CD14-positive monocyte (primary cell): ENCODE results near the gene KBTBD6. TPM values are rescaled to one million over a fixed set of nuclear protein-coding genes. Genes with fewer than 3 reads are reported as not detected.

Source experiments
- DNase-seq, 3 donors: peaks; one replicate each; pipeline ENCODE4 v3.0.0-alpha.2; 2011 to 2022
- H2AFZ ChIP-seq: 2 replicates; pipeline ENCODE4 v1.6.0; 2012; ENCODE audit warnings: mild to moderate bottlenecking, low read depth, low read length, inconsistent platforms; ENCODE audit not compliant: insufficient read depth, poor library complexity, severe bottlenecking
- H3K27ac ChIP-seq, 2 donors: 1 replicate in 1 of 2; 2 replicates in 1 of 2; pipeline ENCODE4 v1.5.1; 2012 to 2013; ENCODE audit warnings: low read length in 2 of 2, control low read depth in 1 of 2, inconsistent platforms in 1 of 2, low read depth in 1 of 2, mild to moderate bottlenecking in 1 of 2
- H3K27me3 ChIP-seq, 2 donors: one replicate each; pipeline versions ENCODE4 v1.6.0 to v1.6.1; 2011 to 2013; ENCODE audit warnings: low read length in 2 of 2; ENCODE audit not compliant: control insufficient read depth in 2 of 2, insufficient read depth in 2 of 2
- H3K36me3 ChIP-seq, 2 donors: replicated peaks in 1 of 2; 1 replicate in 1 of 2; 2 replicates in 1 of 2; pipeline versions ENCODE4 v1.5.1 to v1.6.1; 2012 to 2013; ENCODE audit warnings: low read length in 2 of 2, control low read depth in 1 of 2, inconsistent platforms in 1 of 2, mild to moderate bottlenecking in 1 of 2; ENCODE audit not compliant: insufficient read depth in 2 of 2, control insufficient read depth in 1 of 2
- H3K4me1 ChIP-seq, 2 donors: 1 replicate in 1 of 2; 2 replicates in 1 of 2; pipeline versions ENCODE4 v1.5.1 to v1.6.1; 2012 to 2013; ENCODE audit warnings: low read length in 2 of 2, control low read depth in 1 of 2, inconsistent platforms in 1 of 2, mild to moderate bottlenecking in 1 of 2, moderate library complexity in 1 of 2; ENCODE audit not compliant: insufficient read depth in 2 of 2, control insufficient read depth in 1 of 2
- H3K4me2 ChIP-seq: replicated peaks from 2 replicates; pipeline ENCODE3; 2012; ENCODE audit warnings: low read length, moderate library complexity, mild to moderate bottlenecking; ENCODE audit not compliant: poor library complexity, severe bottlenecking; ENCODE audit errors: extremely low read depth
- H3K4me3 ChIP-seq, 3 experiments: fragments of 200-600 bp in 1 of 3; sonication (generic) in 1 of 3; replicated peaks in 1 of 3; 1 replicate in 2 of 3; 2 replicates in 1 of 3; pipeline ENCODE4 v1.5.1; 2011 to 2013; ENCODE audit warnings: low read length in 3 of 3, mild to moderate bottlenecking in 3 of 3, control low read depth in 2 of 3, low read depth in 2 of 3, inconsistent platforms in 1 of 3, moderate library complexity in 1 of 3
- H3K79me2 ChIP-seq: 2 replicates; pipeline ENCODE4 v1.6.0; 2012; ENCODE audit warnings: mild to moderate bottlenecking, control low read depth, inconsistent platforms, low read length, moderate library complexity; ENCODE audit not compliant: insufficient read depth
- H3K9ac ChIP-seq: 2 replicates; pipeline ENCODE4 v1.6.0; 2017; ENCODE audit warnings: low read length, mild to moderate bottlenecking; ENCODE audit not compliant: insufficient read depth, poor library complexity, severe bottlenecking
- H3K9me3 ChIP-seq, 2 donors: replicated peaks in 1 of 2; 1 replicate in 1 of 2; 2 replicates in 1 of 2; pipeline versions ENCODE4 v1.5.1 to v1.6.1; 2012 to 2013; ENCODE audit warnings: low read length in 2 of 2, control low read depth in 1 of 2; ENCODE audit not compliant: control insufficient read depth in 1 of 2, insufficient read depth in 1 of 2
- H4K20me1 ChIP-seq: 2 replicates; pipeline ENCODE4 v1.6.0; 2012; ENCODE audit warnings: mild to moderate bottlenecking, low read length, control low read depth, moderate library complexity; ENCODE audit not compliant: insufficient read depth
- H3K27ac Mint-ChIP-seq, 7 donors: one replicate each; pipeline ENCODE4 v1.8.0; 2020; ENCODE audit warnings: mild to moderate bottlenecking in 7 of 7, mixed read lengths in 7 of 7, moderate library complexity in 6 of 7, inconsistent platforms in 2 of 7
- H3K27me3 Mint-ChIP-seq, 3 donors: one replicate each; pipeline ENCODE4 v1.8.0; 2021 to 2022; ENCODE audit warnings: low read depth in 3 of 3, mild to moderate bottlenecking in 3 of 3, mixed read lengths in 3 of 3, moderate library complexity in 3 of 3, inconsistent platforms in 1 of 3
- H3K36me3 Mint-ChIP-seq, 2 donors: one replicate each; pipeline ENCODE4 v1.8.0; 2020; ENCODE audit warnings: mixed read lengths in 2 of 2, inconsistent platforms in 1 of 2, mild to moderate bottlenecking in 1 of 2
- H3K4me1 Mint-ChIP-seq: one replicate; pipeline ENCODE4 v1.8.0; 2020; ENCODE audit warnings: mild to moderate bottlenecking, mixed read lengths
- H3K4me3 Mint-ChIP-seq, 2 donors: one replicate each; pipeline ENCODE4 v1.8.0; 2020; ENCODE audit warnings: mild to moderate bottlenecking in 2 of 2, mixed read lengths in 2 of 2, moderate library complexity in 1 of 2
- H3K9me3 Mint-ChIP-seq, 7 donors: one replicate each; pipeline ENCODE4 v1.8.0; 2020 to 2022; ENCODE audit warnings: mixed read lengths in 7 of 7, mild to moderate bottlenecking in 6 of 7, moderate library complexity in 6 of 7, inconsistent platforms in 2 of 7
- WGBS: methylation state at CpG from one replicate; pipeline ENCODE4 v1.1.5; 2013; ENCODE audit warnings: missing lambda C conversion rate; ENCODE audit not compliant: insufficient coverage; 5-methylcytosine and 5-hydroxymethylcytosine counted together
- intact Hi-C, 2 donors: fragments of 100-400 bp; cut with micrococcal nuclease; formaldehyde crosslinking; loops; one replicate each; pipeline versions ENCODE4 v1.15.0 to v1.15.1; 2023
- polyA plus RNA-seq, 3 donors: library from polyadenylated mRNA; depleted of rRNA in 1 of 3; unstranded in 2 of 3; stranded (reverse) in 1 of 3; fragments of 300-500 nt in 2 of 3; fragments of >200 nt in 1 of 3; fragmentation: Illumina TruSeq in 2 of 3; gene quantifications; 1 replicate in 2 of 3; 2 replicates in 1 of 3; pipeline ENCODE4 v1.2.3, GENCODE V29; 2012 to 2021
- TF ChIP-seq, protein P1 (sequence below): fragments of 200-600 bp; IDR thresholded peaks from one replicate; pipeline ENCODE4 v1.8.0; 2022; ENCODE audit warnings: antibody characterized with exemption, mild to moderate bottlenecking

KBTBD6 gene
- polyA plus RNA-seq, 3 donors, result 0.37 to 1.2 (median 0.54) TPM

DNA sequence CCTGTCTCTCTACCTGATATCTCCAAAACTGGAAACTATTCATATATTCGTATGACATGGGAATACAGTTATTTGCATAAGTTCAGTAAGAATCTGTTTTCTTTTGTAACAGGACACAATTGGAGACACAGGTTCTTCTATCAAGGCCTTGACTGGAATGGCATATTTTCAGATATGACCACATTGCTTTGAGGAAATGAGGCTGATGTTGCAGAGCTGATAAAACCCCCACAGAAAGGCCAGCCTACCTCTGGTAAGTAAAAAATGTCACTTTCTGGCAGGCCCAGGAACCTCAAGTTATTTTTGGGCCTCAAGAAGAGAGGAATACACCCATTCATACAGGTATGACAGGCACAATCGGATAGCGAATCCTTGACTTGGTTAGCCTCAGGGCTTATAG is 29.5 kb upstream of the KBTBD6 start:
- Histone ChIP-seq H3K4me3 (no peak overlapping the region), H3K9me3 (no peaks in the 10 kb centered on the region), H3K4me1 (no peaks in the 10 kb centered on the region), H2AFZ (no peak overlapping the region), H3K79me2 (no peaks in the 10 kb centered on the region), H3K9ac (no peak overlapping the region), H4K20me1 (no peaks in the 10 kb centered on the region), H3K27me3 (no peaks in the 10 kb centered on the region), H3K36me3 (no peaks in the 10 kb centered on the region), H3K4me2 (no peak overlapping the region), H3K27ac (no peak overlapping the region)
- 100% methylated on average over 1 of the region's 3 CpGs for WGBS
- intact Hi-C loops, result no loop called here
- Mint-ChIP-seq H3K4me1 (no peaks in the 10 kb centered on the region), H3K27ac (no peak overlapping the region), H3K9me3 (peaks cover 2 to 14% (median 5%) of the 10 kb centered on the region in 7 donors), H3K4me3 (no peak overlapping the region), H3K27me3 (peaks cover 0 to 2% (median 0%) of the 10 kb centered on the region in 3 donors), H3K36me3 (no peaks in the 10 kb centered on the region)
- no peak for DNase-seq
- TF ChIP-seq, protein P1, sequence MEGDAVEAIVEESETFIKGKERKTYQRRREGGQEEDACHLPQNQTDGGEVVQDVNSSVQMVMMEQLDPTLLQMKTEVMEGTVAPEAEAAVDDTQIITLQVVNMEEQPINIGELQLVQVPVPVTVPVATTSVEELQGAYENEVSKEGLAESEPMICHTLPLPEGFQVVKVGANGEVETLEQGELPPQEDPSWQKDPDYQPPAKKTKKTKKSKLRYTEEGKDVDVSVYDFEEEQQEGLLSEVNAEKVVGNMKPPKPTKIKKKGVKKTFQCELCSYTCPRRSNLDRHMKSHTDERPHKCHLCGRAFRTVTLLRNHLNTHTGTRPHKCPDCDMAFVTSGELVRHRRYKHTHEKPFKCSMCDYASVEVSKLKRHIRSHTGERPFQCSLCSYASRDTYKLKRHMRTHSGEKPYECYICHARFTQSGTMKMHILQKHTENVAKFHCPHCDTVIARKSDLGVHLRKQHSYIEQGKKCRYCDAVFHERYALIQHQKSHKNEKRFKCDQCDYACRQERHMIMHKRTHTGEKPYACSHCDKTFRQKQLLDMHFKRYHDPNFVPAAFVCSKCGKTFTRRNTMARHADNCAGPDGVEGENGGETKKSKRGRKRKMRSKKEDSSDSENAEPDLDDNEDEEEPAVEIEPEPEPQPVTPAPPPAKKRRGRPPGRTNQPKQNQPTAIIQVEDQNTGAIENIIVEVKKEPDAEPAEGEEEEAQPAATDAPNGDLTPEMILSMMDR, result no peak

DNA sequence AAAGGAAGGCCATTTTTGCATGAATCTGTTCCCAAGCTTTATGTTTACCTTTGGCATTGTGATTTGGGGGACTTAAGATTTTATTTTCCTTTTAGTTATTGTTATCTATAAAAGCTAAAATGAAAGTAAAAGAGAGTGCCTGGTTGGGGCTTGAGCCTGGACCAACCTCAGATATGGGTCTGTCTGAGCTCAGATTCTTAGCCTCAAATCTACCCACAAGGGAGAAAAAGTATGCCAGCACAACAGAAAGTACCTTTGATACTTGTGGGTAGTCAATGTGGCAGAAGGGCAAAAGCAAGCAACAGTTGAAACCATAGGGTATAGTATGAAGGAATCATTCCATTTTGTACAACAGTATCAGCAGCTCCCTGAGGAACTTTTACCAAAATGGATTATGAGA is 26.6 kb upstream of the KBTBD6 start:
- no peak overlapping the region for H3K4me2 ChIP-seq
- no peak overlapping the region for H3K27ac Mint-ChIP-seq

More for the DNA sequence above, 26.6 kb upstream of the KBTBD6 start:
- H3K4me1 Mint-ChIP-seq, result no peaks in the 10 kb centered on the region
- TF ChIP-seq, protein P1, result no peak
- H3K27ac ChIP-seq, result no peak overlapping the region
- no peaks in the 10 kb centered on the region for H4K20me1 ChIP-seq
- H3K27me3 Mint-ChIP-seq, result peaks cover 0 to 2% (median 0%) of the 10 kb centered on the region in 3 donors
- no peaks in the 10 kb centered on the region for H3K27me3 ChIP-seq
- no peak for DNase-seq
- H3K4me3 Mint-ChIP-seq, result no peak overlapping the region
- no peaks in the 10 kb centered on the region for H3K9me3 ChIP-seq
- no peaks in the 10 kb centered on the region for H3K36me3 ChIP-seq
- peaks cover 2 to 9% (median 4%) of the 10 kb centered on the region in 7 donors for H3K9me3 Mint-ChIP-seq
- H3K9ac ChIP-seq, result no peak overlapping the region
- H2AFZ ChIP-seq, result no peak overlapping the region
- no peaks in the 10 kb centered on the region for H3K4me1 ChIP-seq
- intact Hi-C loops, result no loop called here
- no peak overlapping the region for H3K4me3 ChIP-seq
- H3K36me3 Mint-ChIP-seq, result no peaks in the 10 kb centered on the region
- H3K79me2 ChIP-seq, result no peaks in the 10 kb centered on the region
